B cell (primary cell): ENCODE measurements around the gene DNASE2B.

ENCODE experiments used
- EZH2 ChIP-seq: IDR thresholded peaks from 2 replicates; pipeline ENCODE4 v1.6.1; 2012; ENCODE audit warnings: borderline replicate concordance, low read depth, mild to moderate bottlenecking, moderate library complexity, low read length; ENCODE audit not compliant: insufficient read depth, poor library complexity, severe bottlenecking
- TF ChIP-seq, protein P1 (sequence below): fragments of 200-600 bp; IDR thresholded peaks from one replicate; pipeline ENCODE4 v1.8.0; 2022; ENCODE audit warnings: antibody characterized with exemption, mild to moderate bottlenecking

DNA sequence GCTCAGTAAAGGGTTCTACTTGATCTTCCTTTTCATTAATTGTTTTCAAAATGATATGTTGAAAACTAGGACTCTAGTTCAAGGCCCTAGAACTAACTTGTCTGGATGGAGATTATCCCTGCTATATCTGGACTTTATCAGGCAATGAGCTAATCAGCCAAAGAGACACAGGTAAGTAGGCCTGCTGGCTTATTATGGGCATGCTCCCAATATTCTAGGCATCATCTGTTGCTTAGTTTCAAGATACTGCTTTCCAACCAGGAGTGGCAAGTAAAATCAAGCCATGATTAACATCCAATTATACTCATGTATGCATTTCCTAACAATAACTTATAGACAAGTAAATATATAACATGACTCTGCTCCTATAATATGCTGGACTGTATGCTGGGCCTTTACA, 4.2 kb downstream of the DNASE2B start:
- TF ChIP-seq, protein P1, sequence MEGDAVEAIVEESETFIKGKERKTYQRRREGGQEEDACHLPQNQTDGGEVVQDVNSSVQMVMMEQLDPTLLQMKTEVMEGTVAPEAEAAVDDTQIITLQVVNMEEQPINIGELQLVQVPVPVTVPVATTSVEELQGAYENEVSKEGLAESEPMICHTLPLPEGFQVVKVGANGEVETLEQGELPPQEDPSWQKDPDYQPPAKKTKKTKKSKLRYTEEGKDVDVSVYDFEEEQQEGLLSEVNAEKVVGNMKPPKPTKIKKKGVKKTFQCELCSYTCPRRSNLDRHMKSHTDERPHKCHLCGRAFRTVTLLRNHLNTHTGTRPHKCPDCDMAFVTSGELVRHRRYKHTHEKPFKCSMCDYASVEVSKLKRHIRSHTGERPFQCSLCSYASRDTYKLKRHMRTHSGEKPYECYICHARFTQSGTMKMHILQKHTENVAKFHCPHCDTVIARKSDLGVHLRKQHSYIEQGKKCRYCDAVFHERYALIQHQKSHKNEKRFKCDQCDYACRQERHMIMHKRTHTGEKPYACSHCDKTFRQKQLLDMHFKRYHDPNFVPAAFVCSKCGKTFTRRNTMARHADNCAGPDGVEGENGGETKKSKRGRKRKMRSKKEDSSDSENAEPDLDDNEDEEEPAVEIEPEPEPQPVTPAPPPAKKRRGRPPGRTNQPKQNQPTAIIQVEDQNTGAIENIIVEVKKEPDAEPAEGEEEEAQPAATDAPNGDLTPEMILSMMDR, result no peak
- no peak for TF ChIP-seq EZH2
